Activated CD4-positive, alpha-beta T cell treated with anti-CD3 and anti-CD28 coated beads for 48 hours (primary cell): Measurements from ENCODE around the gene WDR64.
"Not testable (repeated sequence)": the region's sequence is repeated elsewhere in the genome, so short reads cannot be mapped to it uniquely, and the experiment has no call there.

Source experiments
- DNase-seq: peaks from one replicate; pipeline ENCODE4 v3.0.0-alpha.2; 2020

The WDR64 gene

GRCh38 chr1:241660424-241660972 is 8.4 kb downstream of the WDR64 start:
- no peak for DNase-seq

GRCh38 chr1:241666419-241666818 is 14.3 kb downstream of the WDR64 start:
- DNase-seq: no peak

GRCh38 chr1:241672301-241672700 is 20.2 kb downstream of the WDR64 start:
- no peak for DNase-seq

- DNase-seq: no peak
Observed at GRCh38 chr1:241674805-241675384, 22.8 kb downstream of the WDR64 start.

GRCh38 chr1:241675983-241676382 is 23.9 kb downstream of the WDR64 start:
- DNase-seq: no peak

GRCh38 chr1:241677201-241677600 is 25.1 kb downstream of the WDR64 start:
- peak; percentile 27 for DNase-seq

GRCh38 chr1:241678536-241678935 is 26.5 kb downstream of the WDR64 start:
- DNase-seq: no peak

GRCh38 chr1:241679404-241679803 is 27.3 kb downstream of the WDR64 start:
- DNase-seq: no peak

GRCh38 chr1:241679961-241680360 is 27.9 kb downstream of the WDR64 start:
- DNase-seq: no peak

GRCh38 chr1:241681861-241682448 is 29.9 kb downstream of the WDR64 start:
- DNase-seq: not testable (repeated sequence)

- DNase-seq: no peak
Observed at GRCh38 chr1:241682921-241683320, 30.8 kb downstream of the WDR64 start.

GRCh38 chr1:241684108-241684507 is 32.0 kb downstream of the WDR64 start:
- DNase-seq: no peak

GRCh38 chr1:241688940-241689368 is 36.9 kb downstream of the WDR64 start:
- DNase-seq: no peak

GRCh38 chr1:241695246-241696171 is 43.4 kb downstream of the WDR64 start:
- no peak for DNase-seq

GRCh38 chr1:241696172-241696814 is 44.2 kb downstream of the WDR64 start:
- no peak for DNase-seq

- DNase-seq: no peak
Observed at GRCh38 chr1:241696815-241697639, 44.9 kb downstream of the WDR64 start.

GRCh38 chr1:241697640-241698018 is 45.5 kb downstream of the WDR64 start:
- no peak for DNase-seq

GRCh38 chr1:241698177-241698576 is 46.1 kb downstream of the WDR64 start:
- DNase-seq: no peak

- no peak for DNase-seq
Observed at GRCh38 chr1:241701483-241702295, 49.6 kb downstream of the WDR64 start.

- no peak for DNase-seq
Observed at GRCh38 chr1:241702442-241703373, 50.6 kb downstream of the WDR64 start.
